ENCODE data around the gene NYNRIN.

NYNRIN gene

DNA sequence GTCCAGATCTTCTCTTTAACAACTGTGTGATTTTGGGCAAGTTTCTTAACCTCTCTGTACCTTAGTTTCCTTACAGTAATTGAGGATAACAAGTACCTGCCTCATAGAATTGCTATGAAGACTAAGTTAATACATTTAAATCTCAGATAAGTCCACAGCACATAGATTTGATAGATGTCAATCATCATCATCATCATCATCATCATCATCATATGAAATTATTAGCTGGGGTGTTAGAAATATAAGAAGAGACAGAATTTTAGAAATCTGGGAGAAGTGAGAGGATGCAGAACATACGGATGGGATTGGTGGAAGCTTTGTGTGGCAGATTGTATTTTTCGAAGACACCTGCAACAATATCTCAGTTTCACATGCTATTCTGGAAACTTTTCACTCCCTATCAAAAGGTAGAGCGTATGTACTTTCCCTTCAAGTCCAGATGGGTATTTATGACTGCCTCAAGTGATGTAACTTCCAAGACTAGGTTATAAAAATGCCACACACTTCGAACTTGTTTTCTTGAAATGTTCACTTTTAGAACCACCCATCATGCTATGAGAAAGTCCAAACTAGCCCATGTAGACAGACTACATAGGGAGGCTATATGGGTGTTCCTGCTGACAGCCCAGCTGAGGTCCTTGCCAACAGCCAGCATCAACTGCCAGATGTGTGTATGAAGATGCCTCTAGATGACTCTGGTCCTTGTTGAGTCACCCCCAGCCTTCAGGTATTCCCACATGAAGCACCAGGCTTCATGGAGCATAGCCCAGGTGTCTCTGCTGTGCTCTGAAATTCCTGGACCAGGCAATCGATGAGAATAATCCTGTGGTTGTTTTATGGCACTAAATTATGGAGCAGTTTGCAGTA is 64.4 kb downstream of the NYNRIN start:
- no peak overlapping the region for H3K9ac ChIP-seq
- H4K20me1 ChIP-seq, result no peaks in the 10 kb centered on the region
- H3K27ac ChIP-seq, result no peak overlapping the region
- no peak for TF ChIP-seq Cebpa-rat (IDR thresholded peaks at IDR 0.05)
- peaks cover 22% of the 10 kb centered on the region for H3K4me1 ChIP-seq
- H3K4me3 ChIP-seq, result no peak overlapping the region
- H3K4me2 ChIP-seq, result no peak overlapping the region
- no peaks in the 10 kb centered on the region for H3K36me3 ChIP-seq
- no peaks in the 10 kb centered on the region for H3K27me3 ChIP-seq
- no peaks in the 10 kb centered on the region for H3K9me3 ChIP-seq

DNA sequence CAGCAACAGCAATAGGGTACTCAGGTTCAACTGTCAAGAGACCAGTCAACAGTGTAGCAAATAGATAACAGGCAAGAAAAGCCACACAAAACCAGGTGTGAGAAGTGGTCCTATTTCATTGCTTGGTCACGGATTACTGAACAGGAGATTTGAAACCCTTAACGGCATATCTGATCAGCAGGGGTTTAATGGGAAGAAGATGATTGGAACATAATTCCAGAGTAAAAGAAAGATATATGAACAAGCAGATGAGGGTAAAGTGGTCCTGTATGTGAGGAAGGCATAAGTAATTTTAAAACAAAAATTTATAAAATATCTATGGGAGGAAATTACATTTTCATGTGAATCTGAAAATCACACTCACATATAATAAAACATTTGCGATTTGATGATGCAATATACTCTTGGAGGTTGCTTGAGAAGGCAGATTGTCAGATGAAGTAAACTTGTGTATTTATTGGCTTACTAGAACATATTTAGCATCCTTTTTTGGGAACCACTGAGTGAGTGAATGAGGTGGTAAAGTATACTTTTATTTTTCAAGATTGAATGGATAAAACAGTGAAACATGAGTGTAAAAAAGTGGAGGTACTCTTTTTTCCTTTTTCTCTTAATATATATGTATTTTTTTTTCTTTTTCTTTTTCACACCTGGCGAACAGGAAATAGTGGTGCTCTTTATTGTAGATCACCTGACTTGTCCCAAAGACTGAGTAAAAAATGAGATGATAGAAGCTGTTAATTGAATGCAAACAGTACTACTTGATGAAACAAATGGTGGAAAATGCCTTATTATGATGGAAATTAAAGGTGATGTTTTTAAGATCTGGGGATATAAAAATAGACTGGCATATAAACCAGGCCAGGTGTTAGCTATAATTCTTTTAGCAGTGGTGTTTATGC is 65.3 kb downstream of the NYNRIN start:
- Histone ChIP-seq H3K27me3 (no peaks in the 10 kb centered on the region), H3K27ac (no peak overlapping the region), H3K4me2 (no peak overlapping the region), H3K9ac (no peak overlapping the region), H3K9me3 (no peaks in the 10 kb centered on the region), H3K4me3 (no peak overlapping the region), H4K20me1 (no peaks in the 10 kb centered on the region), H3K4me1 (peaks cover 13% of the 10 kb centered on the region), H3K36me3 (no peaks in the 10 kb centered on the region)
- no peak for TF ChIP-seq Cebpa-rat (IDR thresholded peaks at IDR 0.05)

DNA sequence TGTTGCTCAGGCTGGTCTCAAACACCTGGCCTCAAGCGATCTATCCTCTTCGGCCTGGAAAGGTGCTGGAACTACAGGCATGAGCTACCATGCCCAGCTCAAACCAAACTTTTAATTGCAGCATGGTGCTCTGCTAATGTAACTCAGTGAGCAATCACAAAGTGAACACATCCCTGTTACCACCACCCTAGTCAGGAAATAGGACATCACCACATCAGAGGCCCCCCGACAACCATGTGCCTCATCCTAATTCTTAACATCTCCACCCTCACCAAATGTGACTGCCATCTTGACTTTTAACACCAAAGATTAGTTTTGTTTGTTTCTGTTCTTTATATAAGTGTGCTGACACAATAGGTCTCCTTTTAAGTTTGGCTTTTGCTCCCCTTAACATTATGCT is 66.6 kb downstream of the NYNRIN start:
- H3K9ac ChIP-seq, result no peak overlapping the region
- H3K4me1 ChIP-seq, result 0 out of 2 replicates have a peak, but pooled peaks cover under 1% of the 10 kb centered on the region
- TF ChIP-seq Cebpa-rat (IDR thresholded peaks at IDR 0.05), result no peak
- H4K20me1 ChIP-seq, result no peaks in the 10 kb centered on the region
- no peak overlapping the region for H3K27ac ChIP-seq
- no peak overlapping the region for H3K4me3 ChIP-seq
- H3K27me3 ChIP-seq, result no peaks in the 10 kb centered on the region
- no peaks in the 10 kb centered on the region for H3K9me3 ChIP-seq
- no peak overlapping the region for H3K4me2 ChIP-seq
- H3K36me3 ChIP-seq, result no peaks in the 10 kb centered on the region

DNA sequence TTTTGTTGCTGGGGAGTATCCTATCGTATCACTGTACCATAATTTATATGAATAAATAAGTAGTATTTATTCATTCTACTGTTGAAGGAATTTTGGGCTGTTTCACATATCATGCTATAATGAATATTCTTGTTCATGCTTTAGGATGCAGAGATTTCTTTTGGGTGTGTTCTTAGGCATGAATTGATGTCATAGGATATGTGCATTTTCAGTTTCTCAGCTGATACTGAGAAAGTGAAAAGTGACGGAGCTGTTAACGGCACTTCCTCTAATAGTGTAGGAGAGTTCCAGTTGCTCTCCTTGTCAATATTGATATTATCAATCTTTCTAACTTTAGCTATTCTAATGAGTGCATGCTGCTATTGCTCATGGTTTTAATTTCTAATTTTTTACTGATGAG is 67.0 kb downstream of the NYNRIN start:
- Histone ChIP-seq H3K9ac (no peak overlapping the region), H3K36me3 (no peaks in the 10 kb centered on the region), H3K27ac (no peak overlapping the region), H3K27me3 (no peaks in the 10 kb centered on the region), H3K9me3 (no peaks in the 10 kb centered on the region), H3K4me3 (no peak overlapping the region), H3K4me1 (no peaks in the 10 kb centered on the region), H4K20me1 (no peaks in the 10 kb centered on the region), H3K4me2 (no peak overlapping the region)
- TF ChIP-seq Cebpa-rat (IDR thresholded peaks at IDR 0.05), result no peak

Data from BLaER1 (cell line).